Activated T-cell treated with anti-CD3 and anti-CD28 coated beads, Interleukin-2, amount 50 U/mL, for 4 hours (primary cell): Measurements from ENCODE around the gene DOK5. TPM values are rescaled to one million over a fixed set of nuclear protein-coding genes. Genes with fewer than 3 reads are reported as not detected.

Source experiments
- ATAC-seq, 2 donors: fragments of 200-7000 bp; cut with Tn5 transposase; one replicate each; pipeline ENCODE4 v1.10.0; 2021
- DNase-seq: peaks from one replicate; pipeline ENCODE4 v3.0.0-alpha.2; 2020
- H3K27me3 Mint-ChIP-seq: one replicate; pipeline ENCODE4 v1.8.0; 2021; ENCODE audit warnings: low read depth, mixed read lengths
- H3K36me3 Mint-ChIP-seq: one replicate; pipeline ENCODE4 v1.8.0; 2022; ENCODE audit warnings: mixed read lengths; ENCODE audit not compliant: insufficient read depth
- H3K4me1 Mint-ChIP-seq: one replicate; pipeline ENCODE4 v1.8.0; 2021; ENCODE audit warnings: low read depth, mixed read lengths
- H3K4me3 Mint-ChIP-seq: one replicate; pipeline ENCODE4 v1.8.0; 2021; ENCODE audit warnings: mild to moderate bottlenecking, moderate library complexity, mixed read lengths
- H3K9me3 Mint-ChIP-seq: one replicate; pipeline ENCODE4 v1.8.0; 2021; ENCODE audit warnings: mixed read lengths
- total RNA-seq, 3 donors: library from RNA; stranded (reverse); gene quantifications; one replicate each; pipeline ENCODE4 v1.2.1, GENCODE V29; 2021

DOK5 gene
- total RNA-seq, 3 donors from 2014 or later, result 0.79 to 1.6 (median 1.3) TPM

DNA sequence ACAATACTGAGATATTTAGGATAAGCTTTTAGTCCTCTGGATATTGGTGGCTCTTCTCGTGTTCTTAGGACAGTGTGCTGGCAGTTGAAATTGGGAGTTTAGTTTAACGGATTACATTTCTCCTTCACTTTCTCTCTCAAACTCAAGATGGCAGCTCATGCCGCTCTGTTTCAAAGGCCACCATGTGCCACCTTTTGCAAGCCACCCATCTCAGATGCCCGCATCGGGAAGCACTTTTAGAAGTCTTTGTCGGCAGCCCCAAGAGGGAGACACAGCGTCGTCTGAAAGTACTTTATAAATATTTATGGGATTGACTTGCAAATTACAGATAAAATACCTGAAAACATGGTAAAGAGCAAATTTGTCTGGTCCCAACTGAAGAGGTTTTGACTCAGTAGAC, 73.5 kb downstream of the DOK5 start:
- no peaks in the 10 kb centered on the region for H3K36me3 Mint-ChIP-seq
- peaks cover 1% of the 10 kb centered on the region for H3K27me3 Mint-ChIP-seq
- no peak overlapping the region for H3K4me3 Mint-ChIP-seq
- no peak for ATAC-seq
- no peak for DNase-seq
- peaks cover 4% of the 10 kb centered on the region for H3K9me3 Mint-ChIP-seq
- peaks cover 5% of the 10 kb centered on the region for H3K4me1 Mint-ChIP-seq

DNA sequence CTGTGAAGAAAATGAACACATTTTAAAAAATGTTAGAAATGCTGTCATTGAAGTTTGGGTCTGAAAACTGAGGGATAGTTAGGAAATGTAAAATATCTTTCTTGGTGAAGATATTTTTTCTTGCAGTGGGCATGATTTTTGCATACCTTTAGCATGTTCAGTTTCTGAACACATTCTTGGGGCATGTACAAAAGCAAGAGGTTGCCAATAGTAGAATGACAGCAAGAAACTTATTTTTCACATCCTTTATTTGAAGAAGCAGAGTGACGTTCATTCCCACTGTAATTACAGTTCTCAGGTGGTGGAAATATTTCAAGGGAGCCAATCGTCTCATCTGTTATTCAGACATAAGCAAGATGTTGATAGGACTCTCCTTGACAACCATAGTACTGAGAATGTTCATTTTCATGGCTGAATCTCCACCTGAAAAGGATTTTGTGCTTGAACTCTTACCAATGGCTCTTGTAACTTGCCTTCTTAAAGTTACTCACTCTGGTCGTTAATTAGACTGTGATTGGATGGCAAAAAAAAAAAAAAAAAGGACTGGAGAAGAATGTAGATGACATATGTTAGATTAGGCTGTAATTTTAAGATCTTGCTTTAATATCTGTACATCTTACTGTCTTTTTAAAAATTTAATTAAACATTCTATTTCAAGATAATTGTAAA, 74.4 kb downstream of the DOK5 start:
- Mint-ChIP-seq H3K9me3 (peaks cover 4% of the 10 kb centered on the region), H3K36me3 (no peaks in the 10 kb centered on the region), H3K27me3 (peaks cover 1% of the 10 kb centered on the region), H3K4me1 (peaks cover 5% of the 10 kb centered on the region), H3K4me3 (no peak overlapping the region)
- ATAC-seq (no peak), DNase-seq (no peak)

DNA sequence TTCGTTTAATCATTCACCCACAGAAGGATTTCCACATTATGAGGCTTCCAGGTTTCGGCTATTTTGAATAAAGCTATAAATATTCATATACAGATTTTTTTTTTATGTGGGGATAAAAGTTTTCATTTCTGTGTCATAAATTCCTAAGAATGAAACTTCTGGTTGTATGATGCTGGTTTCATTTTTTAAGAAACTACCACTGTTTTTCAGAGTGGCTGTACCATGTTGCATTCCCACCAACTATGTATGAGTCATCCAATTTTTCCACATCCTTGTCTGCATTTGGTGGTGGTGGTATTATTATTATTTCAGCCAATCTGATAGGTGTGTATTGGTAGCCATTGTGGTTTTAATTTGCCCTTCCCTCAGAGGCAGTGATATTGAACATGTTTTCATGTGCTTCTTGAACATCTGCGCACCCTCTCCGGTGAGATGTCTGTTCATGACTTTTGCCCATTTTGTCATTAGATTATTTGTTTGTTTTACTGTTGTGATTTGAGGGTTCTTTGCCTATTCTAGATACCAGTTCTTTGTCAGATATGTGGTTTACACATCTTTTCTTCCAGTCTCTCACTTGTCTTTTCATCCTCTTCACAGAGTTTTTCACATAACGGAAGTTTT, 75.5 kb downstream of the DOK5 start:
- peaks cover 4% of the 10 kb centered on the region for H3K9me3 Mint-ChIP-seq
- no peak for ATAC-seq
- H3K27me3 Mint-ChIP-seq, result peaks cover 2% of the 10 kb centered on the region
- H3K4me1 Mint-ChIP-seq, result peaks cover 5% of the 10 kb centered on the region
- DNase-seq, result no peak
- no peaks in the 10 kb centered on the region for H3K36me3 Mint-ChIP-seq
- no peak overlapping the region for H3K4me3 Mint-ChIP-seq

DNA sequence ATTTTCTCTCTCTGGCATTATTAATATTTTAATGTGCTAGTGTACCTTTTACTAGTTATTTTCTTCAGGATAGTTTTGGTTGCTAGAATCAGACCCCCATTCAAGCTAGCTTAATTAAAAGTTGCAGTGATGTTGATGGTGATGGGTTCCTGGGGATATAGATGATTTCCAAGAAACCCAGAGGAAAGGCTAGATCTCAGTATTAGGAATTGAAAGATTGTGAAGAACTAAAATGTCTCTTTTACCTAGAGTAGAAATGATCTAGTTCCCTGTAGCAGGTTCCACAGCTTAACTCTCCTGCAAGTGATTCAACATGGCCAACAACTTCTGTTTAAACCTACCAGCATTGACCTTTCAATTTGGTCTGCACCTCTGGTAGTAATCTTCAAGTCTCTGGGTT, 78.6 kb downstream of the DOK5 start:
- H3K27me3 Mint-ChIP-seq, result peaks cover 2% of the 10 kb centered on the region
- no peak for ATAC-seq
- no peak overlapping the region for H3K4me3 Mint-ChIP-seq
- H3K4me1 Mint-ChIP-seq, result peaks cover 5% of the 10 kb centered on the region
- DNase-seq, result no peak
- H3K9me3 Mint-ChIP-seq, result peaks cover 4% of the 10 kb centered on the region
- no peaks in the 10 kb centered on the region for H3K36me3 Mint-ChIP-seq

DNA sequence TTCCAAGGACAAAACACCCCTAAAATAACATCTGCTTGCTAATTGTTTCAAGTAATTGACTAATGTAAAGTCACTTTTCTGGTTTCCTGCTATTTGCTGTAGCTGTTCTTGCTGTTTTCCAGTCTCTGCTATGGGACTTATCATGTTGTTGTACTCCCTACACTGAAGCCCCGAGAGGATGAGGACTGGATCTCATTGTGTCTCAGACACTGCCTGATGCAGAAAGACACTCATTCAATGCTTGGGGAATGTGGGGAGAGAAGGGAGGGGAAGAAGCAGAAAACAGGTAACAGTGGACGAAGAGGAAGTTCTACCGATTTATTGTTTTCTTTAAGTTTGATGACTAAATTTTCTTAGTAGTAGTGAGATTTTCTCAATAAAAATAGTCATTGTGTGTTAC, 79.8 kb downstream of the DOK5 start:
- Mint-ChIP-seq H3K9me3 (peaks cover 4% of the 10 kb centered on the region), H3K4me1 (peaks cover 5% of the 10 kb centered on the region), H3K36me3 (no peaks in the 10 kb centered on the region), H3K4me3 (no peak overlapping the region), H3K27me3 (peaks cover 2% of the 10 kb centered on the region)
- ATAC-seq, result no peak
- DNase-seq, result no peak

DNA sequence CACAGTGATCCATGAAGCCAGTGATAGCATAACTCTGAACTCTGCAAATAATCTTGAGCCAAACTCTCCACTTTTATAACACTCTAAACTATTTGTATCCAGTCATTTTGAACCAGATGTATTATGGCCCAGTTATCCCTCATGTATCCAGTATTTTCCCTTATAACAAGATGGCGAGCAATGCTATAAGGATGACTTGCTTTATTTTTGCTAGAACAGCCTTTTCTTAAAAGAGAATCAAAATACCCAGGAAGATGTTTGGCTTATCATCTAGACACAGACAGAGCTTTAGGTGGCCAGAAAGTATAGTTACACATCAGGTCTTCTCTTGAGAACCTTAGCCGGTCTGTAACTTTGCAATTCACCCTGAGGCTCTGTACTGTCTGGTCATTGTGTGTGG, 81.0 kb downstream of the DOK5 start:
- H3K4me1 Mint-ChIP-seq, result no peaks in the 10 kb centered on the region
- no peak for ATAC-seq
- H3K9me3 Mint-ChIP-seq, result no peaks in the 10 kb centered on the region
- peaks cover 2% of the 10 kb centered on the region for H3K27me3 Mint-ChIP-seq
- no peaks in the 10 kb centered on the region for H3K36me3 Mint-ChIP-seq
- no peak overlapping the region for H3K4me3 Mint-ChIP-seq
- no peak for DNase-seq

DNA sequence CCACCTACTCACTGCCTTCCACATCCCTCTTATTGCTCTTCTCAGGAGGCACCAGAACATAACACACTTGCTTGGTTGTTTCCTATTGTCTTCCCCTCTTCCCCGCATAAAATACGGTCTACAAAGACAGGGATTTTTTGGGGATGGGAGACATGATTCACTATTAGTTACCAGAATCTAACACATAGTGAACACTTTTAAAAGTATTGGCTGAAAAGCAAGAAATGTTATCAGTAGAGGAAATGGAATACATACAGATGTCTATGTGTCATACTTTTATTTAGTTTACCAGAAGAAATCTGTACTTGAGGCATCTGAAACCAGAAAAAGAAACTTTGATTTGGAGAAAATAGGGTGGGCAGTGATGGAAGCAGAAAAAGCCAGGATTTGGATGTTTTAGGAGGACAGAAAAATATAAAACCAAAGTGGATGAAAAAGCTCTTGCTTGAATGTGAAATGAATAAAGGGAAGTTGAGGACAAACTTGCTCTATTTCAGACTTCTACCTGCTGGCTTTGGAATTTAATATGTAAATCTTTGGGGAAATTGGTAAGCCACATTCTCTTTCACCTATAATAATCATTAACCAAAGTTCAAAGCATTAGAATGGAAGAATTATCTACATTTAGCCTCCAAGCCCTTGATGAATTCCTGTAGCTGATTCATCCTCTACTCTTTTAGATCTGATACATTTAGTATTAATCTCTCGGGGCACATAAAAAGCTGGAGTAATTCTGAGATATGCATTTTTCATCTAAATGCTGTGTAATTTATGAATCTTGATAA, 82.6 kb downstream of the DOK5 start:
- H3K27me3 Mint-ChIP-seq, result peaks cover 2% of the 10 kb centered on the region
- no peaks in the 10 kb centered on the region for H3K4me1 Mint-ChIP-seq
- no peak for ATAC-seq
- DNase-seq, result no peak
- H3K9me3 Mint-ChIP-seq, result no peaks in the 10 kb centered on the region
- H3K4me3 Mint-ChIP-seq, result no peak overlapping the region
- H3K36me3 Mint-ChIP-seq, result no peaks in the 10 kb centered on the region

DNA sequence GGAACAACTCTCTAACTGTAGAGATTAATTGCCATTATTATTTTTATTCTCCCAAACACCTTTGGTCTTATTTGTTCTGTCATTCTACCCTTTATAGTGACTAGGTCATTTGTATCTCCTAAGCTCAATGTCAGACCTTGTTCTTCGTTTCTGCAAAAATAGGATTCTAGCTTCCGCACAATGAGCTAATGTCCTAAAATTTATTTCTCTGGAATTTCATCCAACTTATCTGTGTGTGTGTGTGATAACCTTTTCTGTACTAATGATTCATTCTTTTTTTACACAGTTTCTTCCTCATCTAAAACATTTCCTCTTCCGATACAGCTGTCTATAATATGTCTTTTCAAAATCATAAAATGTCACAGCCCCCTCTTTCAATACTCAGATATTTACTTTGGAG, 84.5 kb downstream of the DOK5 start:
- DNase-seq, result no peak
- ATAC-seq, result no peak
- Mint-ChIP-seq H3K4me3 (no peak overlapping the region), H3K4me1 (no peaks in the 10 kb centered on the region), H3K9me3 (no peaks in the 10 kb centered on the region), H3K27me3 (peaks cover 4% of the 10 kb centered on the region), H3K36me3 (no peaks in the 10 kb centered on the region)

DNA sequence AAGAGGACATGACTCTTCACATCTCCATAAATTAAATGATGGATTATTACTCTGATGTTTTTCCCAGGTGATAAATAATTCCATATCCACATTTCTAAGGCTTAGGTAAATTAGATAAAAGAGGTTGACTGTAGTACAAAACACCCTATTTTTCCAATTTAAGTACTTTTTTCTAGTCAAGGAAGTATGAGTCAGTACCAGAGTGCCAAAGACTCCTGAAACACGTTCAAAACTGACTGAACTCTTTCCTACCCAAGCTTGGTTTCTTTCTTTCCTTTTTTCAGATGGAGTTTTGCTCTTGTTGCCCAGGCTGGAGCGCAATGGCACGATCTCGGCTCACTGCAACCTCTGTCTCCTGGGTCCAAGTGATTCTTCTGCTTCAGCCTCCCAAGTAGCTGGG, 85.0 kb downstream of the DOK5 start:
- DNase-seq (no peak), ATAC-seq (no peak)
- Mint-ChIP-seq H3K4me3 (no peak overlapping the region), H3K4me1 (no peaks in the 10 kb centered on the region), H3K36me3 (no peaks in the 10 kb centered on the region), H3K27me3 (peaks cover 2% of the 10 kb centered on the region), H3K9me3 (no peaks in the 10 kb centered on the region)

DNA sequence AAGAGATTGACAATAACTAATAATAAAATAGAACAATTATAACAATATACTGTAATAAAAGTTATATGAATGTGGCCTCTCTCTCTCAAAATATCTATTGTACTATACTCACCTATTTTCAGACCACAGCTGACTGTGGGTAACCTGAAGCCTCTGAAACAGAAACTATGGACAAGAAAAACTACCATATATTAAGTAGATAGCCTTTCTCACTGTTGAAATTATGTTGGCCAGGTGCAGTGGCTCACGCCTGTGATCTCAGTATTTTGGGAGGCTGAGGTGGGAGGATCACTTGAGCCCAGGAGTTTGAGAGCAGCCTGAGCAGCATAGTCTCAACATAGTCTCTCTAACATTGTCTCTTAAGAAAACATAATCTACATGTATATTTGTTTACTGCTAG, 89.9 kb downstream of the DOK5 start:
- Mint-ChIP-seq H3K36me3 (no peaks in the 10 kb centered on the region), H3K9me3 (no peaks in the 10 kb centered on the region), H3K4me1 (no peaks in the 10 kb centered on the region), H3K4me3 (no peak overlapping the region), H3K27me3 (peaks cover 2% of the 10 kb centered on the region)
- DNase-seq (no peak), ATAC-seq (no peak)

DNA sequence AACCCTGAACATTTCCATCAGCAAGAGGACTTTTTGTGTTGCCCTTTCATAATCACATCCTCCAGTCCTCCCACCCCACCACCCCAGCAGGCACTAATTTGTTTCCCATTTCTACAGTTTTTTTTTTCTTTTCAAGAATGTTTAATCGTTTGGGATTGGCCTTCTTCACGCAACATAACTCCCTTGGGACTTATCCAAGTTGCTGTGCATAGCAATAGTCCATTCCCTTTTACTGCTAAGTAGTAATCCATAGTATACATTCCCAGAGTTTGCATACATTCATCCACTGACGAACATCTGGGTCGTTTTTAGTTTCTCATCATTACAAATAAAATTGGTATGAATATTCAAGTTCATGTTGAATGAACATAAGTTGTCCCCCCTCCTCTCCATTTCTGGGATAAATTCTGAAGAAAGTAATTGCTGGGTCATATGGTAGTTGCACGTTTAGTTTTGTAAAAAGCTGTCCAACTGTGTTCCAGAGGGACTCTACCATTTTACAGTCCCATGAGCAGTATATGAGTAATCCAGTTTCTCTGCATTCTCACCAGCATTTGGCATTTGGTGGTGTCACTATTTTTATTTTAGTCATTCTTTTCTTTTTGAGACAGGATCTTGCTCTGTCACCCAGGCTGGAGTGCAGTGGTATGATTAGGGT, 90.8 kb downstream of the DOK5 start:
- DNase-seq, result no peak
- H3K4me3 Mint-ChIP-seq, result no peak overlapping the region
- H3K36me3 Mint-ChIP-seq, result no peaks in the 10 kb centered on the region
- H3K27me3 Mint-ChIP-seq, result peaks cover 2% of the 10 kb centered on the region
- H3K4me1 Mint-ChIP-seq, result no peaks in the 10 kb centered on the region
- no peak for ATAC-seq
- H3K9me3 Mint-ChIP-seq, result no peaks in the 10 kb centered on the region

DNA sequence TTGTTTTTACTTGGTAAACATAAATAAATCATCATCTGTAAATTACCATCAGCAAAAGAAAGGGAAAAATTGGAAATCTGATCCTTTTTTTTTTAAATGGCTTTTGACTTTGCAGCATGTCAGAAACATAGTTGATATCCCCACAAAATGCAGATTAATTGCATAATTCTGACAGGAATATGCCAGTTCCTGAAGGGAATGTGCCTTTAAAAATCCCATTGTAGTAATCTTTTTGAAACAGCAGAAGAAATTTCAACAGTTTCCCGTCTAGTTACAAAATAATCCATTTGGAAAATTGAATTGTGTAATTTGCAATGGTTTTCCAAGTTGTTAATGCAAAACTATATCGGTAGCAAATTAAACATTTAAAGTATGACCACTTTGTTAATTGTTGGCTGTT, 95.2 kb downstream of the DOK5 start:
- Mint-ChIP-seq H3K4me1 (no peaks in the 10 kb centered on the region), H3K27me3 (no peaks in the 10 kb centered on the region), H3K36me3 (no peaks in the 10 kb centered on the region), H3K9me3 (no peaks in the 10 kb centered on the region), H3K4me3 (no peak overlapping the region)
- no peak for DNase-seq
- ATAC-seq, result no peak

DNA sequence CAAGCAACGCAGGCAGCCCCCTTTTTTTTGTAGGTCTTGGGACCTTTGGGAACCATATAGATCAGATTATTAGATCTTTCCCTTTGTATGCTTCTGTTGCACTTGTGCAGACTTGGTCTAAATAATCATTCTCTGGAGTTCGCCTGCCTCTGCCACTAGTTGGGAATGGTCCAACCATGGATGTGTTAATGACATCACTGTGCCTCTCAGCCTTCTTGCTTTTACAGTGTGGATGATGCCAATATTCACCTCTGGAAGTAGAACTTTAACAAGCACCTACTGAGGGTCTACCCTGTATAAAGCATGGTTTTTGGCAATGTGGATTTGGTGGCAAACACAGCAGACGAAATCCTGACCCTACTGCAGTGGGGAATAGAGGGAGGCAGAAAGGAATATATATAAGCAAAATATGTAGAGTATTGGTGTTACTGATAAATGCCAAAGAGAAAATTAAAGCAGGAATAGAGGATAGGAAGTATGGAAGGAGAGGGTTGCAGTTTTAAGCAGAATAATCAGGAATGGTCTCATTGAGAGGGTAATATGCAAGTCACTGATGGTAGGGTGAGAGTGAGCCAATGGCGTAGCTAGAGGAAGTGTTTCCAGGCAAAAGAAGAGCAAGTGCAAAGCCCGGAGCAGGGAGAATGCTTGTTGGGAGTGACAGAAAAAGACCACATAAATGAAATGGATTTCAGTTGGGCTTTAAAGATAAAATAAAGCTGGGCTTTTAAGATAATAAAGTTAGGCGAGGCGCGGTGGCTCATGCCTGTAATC, 97.5 kb downstream of the DOK5 start:
- Mint-ChIP-seq H3K27me3 (no peaks in the 10 kb centered on the region), H3K4me3 (no peak overlapping the region), H3K4me1 (no peaks in the 10 kb centered on the region), H3K9me3 (no peaks in the 10 kb centered on the region), H3K36me3 (no peaks in the 10 kb centered on the region)
- DNase-seq, result no peak
- ATAC-seq, result no peak

DNA sequence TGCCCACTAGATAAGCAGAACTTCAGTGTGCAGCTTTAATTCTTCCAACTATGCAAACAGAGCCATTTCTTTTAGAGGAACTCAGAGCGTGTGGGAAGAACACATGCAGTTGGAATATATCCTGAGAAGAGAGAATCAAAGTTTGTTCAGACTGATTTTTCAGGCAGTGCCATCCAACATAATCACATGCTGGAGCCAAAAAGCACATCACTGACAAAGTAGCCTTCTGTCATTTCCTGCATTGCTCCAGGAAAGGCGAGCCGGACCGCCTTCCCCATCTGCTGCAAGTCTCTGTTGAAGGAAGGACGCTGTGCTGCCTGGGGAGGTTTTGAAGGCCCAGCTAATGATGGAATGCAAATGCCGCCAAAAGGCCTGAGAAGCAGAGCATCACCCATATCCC, 98.4 kb downstream of the DOK5 start:
- DNase-seq, result no peak
- no peaks in the 10 kb centered on the region for H3K36me3 Mint-ChIP-seq
- H3K9me3 Mint-ChIP-seq, result no peaks in the 10 kb centered on the region
- no peaks in the 10 kb centered on the region for H3K27me3 Mint-ChIP-seq
- no peaks in the 10 kb centered on the region for H3K4me1 Mint-ChIP-seq
- H3K4me3 Mint-ChIP-seq, result no peak overlapping the region
- ATAC-seq, result no peak
